ENCODE results near the gene PRR27.

PRR27 gene

GRCh38 chr4:70153937-70154336, at the start of gene PRR27:
TSS of gene PRR27 (plus strand) at chr4:70154237. CDS start at chr4:70154376, 139 bp downstream.
- DNase-seq = no peak

GRCh38 chr4:70110917-70111316, 43.1 kb upstream of the PRR27 start:
- DNase-seq = no peak

- DNase-seq = no peak
Observed at GRCh38 chr4:70113656-70114055, 40.4 kb upstream of the PRR27 start.

GRCh38 chr4:70114096-70114495, 39.9 kb upstream of the PRR27 start:
- no peak for DNase-seq

GRCh38 chr4:70120323-70120722, 33.7 kb upstream of the PRR27 start:
- no peak for DNase-seq

- no peak for DNase-seq
Observed at GRCh38 chr4:70133473-70133872, 20.6 kb upstream of the PRR27 start.

- DNase-seq = no peak
Observed at GRCh38 chr4:70138751-70139150, 15.3 kb upstream of the PRR27 start.

GRCh38 chr4:70151271-70151670, 2.8 kb upstream of the PRR27 start:
- no peak for DNase-seq

GRCh38 chr4:70152088-70152487, 1.9 kb upstream of the PRR27 start:
- no peak for DNase-seq

GRCh38 chr4:70158576-70158975, 4.5 kb downstream of the PRR27 start:
- no peak for DNase-seq

- no peak for DNase-seq
Observed at GRCh38 chr4:70177090-70177489, 23.1 kb downstream of the PRR27 start.

- no peak for DNase-seq
Observed at GRCh38 chr4:70178075-70178660, 24.1 kb downstream of the PRR27 start.

GRCh38 chr4:70179811-70180210, 25.8 kb downstream of the PRR27 start:
- no peak for DNase-seq

GRCh38 chr4:70181864-70182263, 27.8 kb downstream of the PRR27 start:
- no peak for DNase-seq

GRCh38 chr4:70182517-70183167, 28.6 kb downstream of the PRR27 start:
- no peak for DNase-seq

GRCh38 chr4:70183168-70183939, 29.3 kb downstream of the PRR27 start:
- no peak for DNase-seq

- DNase-seq = no peak
Observed at GRCh38 chr4:70183940-70184246, 29.9 kb downstream of the PRR27 start.

GRCh38 chr4:70187216-70187615, 33.2 kb downstream of the PRR27 start:
- no peak for DNase-seq

GRCh38 chr4:70190579-70190978, 36.5 kb downstream of the PRR27 start:
- no peak for DNase-seq

- DNase-seq = no peak
Observed at GRCh38 chr4:70191647-70192046, 37.6 kb downstream of the PRR27 start.

- no peak for DNase-seq
Observed at GRCh38 chr4:70192895-70193294, 38.9 kb downstream of the PRR27 start.

- no peak for DNase-seq
Observed at GRCh38 chr4:70195425-70195824, 41.4 kb downstream of the PRR27 start, which contains the start of gene ODAM. TSS of gene ODAM (plus strand) at chr4:70195725. CDS start at chr4:70196544, 819 bp downstream.

GRCh38 chr4:70196857-70197256, 42.8 kb downstream of the PRR27 start:
- DNase-seq = no peak

- no peak for DNase-seq
Observed at GRCh38 chr4:70197842-70198241, 43.8 kb downstream of the PRR27 start.
